ENCODE results near the gene LARP1B.

DNA sequence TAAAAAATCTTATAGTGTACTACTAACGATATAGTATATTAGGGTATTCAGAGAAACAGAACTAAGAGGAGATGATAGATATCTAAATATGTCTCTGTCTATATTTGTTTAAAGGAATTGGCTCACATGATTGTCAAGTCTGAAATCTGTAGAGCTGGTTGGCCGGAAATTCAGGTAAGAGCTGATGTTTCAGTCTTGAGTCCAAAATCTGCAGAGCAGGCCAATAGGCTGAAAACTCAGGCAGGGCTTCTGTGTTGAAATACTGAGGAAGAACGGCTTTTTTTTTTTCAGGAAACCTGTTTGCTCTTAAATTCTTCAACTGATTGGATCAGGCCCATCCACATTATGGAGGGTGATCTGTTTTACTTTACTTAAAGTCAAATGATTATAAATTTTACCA is 194.8 kb downstream of the LARP1B start:
- TF ChIP-seq, protein P1, sequence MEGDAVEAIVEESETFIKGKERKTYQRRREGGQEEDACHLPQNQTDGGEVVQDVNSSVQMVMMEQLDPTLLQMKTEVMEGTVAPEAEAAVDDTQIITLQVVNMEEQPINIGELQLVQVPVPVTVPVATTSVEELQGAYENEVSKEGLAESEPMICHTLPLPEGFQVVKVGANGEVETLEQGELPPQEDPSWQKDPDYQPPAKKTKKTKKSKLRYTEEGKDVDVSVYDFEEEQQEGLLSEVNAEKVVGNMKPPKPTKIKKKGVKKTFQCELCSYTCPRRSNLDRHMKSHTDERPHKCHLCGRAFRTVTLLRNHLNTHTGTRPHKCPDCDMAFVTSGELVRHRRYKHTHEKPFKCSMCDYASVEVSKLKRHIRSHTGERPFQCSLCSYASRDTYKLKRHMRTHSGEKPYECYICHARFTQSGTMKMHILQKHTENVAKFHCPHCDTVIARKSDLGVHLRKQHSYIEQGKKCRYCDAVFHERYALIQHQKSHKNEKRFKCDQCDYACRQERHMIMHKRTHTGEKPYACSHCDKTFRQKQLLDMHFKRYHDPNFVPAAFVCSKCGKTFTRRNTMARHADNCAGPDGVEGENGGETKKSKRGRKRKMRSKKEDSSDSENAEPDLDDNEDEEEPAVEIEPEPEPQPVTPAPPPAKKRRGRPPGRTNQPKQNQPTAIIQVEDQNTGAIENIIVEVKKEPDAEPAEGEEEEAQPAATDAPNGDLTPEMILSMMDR (IDR thresholded peaks at IDR 0.05; ENCODE audit: low read depth, low read length), result no peak
- no peak for TF ChIP-seq EZH2phosphoT487 (IDR thresholded peaks at IDR 0.05; ENCODE audit: low read depth)

Measured in OCI-LY3 (cell line).